SW480 (cell line): Measurements from ENCODE around the gene TLE1.
"Not testable (repeated sequence)": the region's sequence is repeated elsewhere in the genome, so short reads cannot be mapped to it uniquely, and the experiment has no call there.

Experiments
- DNase-seq: peaks from one replicate; pipeline ENCODE4 v3.0.0-alpha.2; 2016; ENCODE audit warnings: low spot score

The TLE1 gene

DNA sequence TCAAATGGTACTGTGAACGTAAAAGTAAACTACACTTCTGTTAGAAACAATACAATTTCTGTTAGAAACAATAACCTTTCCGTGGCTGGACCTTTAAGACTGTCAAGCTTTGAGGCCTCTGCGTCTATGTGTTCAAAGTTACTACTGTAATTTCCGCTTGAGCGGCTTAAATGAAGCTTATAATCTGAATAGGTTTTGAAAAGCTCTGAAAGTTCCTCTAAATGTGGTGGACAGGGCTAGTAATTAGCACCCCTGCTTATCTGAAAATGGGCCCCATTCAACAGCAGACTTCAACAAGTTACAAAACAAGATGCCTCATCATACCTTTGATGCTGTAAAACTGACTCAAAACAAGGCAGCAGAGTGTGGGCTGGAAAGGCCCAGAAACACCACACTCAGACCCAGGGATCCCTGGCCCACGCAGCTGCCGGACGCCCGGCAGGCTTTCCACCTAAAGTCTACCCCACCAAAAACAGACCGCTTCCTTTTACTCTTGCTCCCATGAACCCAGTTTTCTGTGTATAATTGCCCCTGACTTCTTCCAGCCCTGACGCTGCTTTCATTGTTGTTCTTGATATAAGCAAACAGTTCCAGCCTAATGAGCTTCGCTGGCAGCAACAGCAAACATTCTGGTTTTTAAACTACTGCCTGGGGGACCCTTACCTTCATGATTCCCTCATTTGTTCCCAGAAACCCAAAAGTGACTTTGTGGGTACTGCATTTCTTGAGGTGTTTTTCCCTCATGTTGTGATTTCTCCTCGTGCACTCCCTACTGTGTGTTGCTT is 66.7 kb downstream of the TLE1 start:
- DNase-seq, result no peak

DNA sequence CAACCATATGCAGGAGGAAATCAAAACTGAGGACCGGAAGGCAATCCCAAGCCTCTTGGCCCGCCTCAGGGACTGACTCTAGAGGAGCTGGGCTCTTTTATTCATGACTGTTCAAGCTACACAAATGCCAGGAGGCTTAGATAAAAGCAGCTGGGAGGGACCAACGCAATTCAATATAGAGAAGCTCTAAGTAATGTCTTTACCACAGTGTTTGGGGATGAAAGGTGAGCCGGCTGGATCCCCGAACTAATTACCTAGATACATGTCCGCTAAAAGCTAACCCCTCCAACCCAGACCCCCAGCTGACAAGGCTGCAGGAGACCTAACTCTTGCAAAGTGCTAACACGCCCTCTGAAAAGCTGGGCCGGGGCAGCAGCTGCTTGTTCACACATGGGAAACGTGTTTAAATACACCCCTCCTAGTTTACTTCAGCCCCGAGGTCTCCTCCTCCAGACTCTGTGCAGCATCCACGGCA is 67.5 kb downstream of the TLE1 start:
- no peak for DNase-seq

DNA sequence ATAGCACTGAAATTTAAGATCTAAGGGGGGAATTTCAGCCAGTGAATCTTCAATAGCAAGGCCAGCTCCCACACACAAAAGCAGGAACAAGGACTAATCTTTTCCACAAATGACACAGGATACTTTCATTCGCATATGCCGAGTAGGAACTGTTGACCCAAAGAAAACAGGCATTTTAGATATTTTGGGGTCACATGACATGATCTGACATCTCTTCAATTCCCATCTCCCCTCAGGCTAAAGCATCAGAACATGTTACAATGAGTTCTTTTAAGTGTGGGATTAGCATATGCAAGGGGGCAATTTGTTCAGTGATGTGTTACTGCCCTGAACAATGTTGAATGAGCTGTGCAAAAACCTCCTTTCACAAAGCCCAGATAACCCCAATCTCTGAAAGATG is 68.2 kb downstream of the TLE1 start:
- DNase-seq, result no peak

DNA sequence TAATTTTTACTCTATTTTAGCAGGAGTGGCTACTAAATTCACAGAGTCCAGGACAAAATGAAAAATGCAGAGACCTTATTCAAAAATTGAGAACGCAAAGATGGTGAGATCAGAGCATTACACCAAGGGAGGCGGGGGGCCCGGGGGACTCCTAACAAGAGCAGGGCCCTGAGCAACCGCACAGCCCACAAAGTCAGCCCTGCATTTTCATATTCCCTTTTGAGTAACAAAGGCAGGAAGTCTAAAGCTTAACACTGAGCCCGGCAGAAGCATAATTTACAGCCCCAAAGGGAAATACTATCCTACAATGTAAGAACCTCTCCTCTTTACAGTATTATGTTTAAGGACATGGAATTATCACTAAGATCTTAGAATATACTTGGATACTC is 69.4 kb downstream of the TLE1 start:
- no peak for DNase-seq

DNA sequence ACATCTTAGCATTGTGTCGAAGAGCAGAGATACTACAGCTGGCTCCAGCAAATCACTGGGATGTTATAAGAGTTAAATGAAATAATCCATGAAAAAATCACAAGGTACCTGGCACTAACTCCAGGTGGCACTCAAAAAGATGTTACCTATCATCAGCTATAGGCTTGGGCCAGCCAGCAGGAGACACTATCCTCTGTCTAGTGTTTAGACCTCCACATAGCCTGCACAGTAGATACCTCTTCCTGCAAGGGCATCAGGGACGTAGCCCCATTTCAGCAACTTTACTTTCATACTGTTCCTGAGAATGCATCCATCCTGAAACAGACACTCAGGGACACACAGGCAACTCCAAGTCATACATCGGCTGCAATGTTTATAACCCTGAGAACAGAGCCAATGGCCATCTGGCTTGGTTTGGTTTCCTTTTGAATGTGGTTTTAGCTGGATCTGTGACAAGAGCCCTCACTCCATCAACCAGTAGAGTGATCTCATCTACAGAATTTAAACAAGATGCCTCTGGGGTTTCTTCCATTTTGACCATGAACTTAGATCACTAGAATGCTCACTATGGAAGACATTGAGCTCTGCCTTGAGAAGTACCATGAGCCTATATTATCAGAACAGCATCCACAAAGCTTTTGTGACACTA is 69.9 kb downstream of the TLE1 start:
- no peak for DNase-seq

DNA sequence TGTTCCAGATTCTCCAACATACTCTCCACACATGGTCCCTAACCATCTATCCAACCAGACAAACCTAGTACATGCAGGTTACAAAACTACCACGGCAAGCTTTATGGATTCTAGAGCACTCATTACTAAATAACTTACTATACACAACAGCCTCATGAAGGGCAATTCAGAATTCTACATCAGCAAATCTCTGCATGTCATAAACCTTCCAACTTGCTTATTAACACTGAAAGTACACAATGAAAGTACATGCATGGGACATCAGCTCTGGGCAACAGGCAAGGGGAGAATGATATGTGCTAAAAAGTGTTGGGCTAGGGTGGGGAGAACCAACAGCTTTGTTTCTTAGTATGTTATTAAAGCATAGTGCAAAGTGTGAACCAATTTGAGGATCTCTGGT is 70.4 kb downstream of the TLE1 start:
- DNase-seq, result no peak

DNA sequence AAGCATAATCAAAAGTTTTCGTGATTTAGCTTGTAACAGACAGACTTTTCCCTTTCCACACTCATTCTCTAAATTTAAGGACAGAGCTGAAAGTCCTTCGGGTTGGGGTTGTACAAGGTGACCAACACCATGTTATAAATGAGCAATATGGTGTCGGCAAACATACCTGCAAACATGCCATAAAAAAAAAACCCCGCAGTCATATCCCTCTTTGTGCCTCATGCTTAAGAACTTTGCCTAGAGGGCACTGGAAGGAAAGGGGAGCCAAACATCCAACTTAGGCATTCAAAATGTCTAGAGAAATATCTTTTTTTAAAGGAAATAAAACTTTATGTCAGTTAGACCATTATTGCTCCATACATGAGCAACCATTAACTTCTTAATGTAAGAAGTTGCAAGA is 73.2 kb downstream of the TLE1 start:
- no peak for DNase-seq

DNA sequence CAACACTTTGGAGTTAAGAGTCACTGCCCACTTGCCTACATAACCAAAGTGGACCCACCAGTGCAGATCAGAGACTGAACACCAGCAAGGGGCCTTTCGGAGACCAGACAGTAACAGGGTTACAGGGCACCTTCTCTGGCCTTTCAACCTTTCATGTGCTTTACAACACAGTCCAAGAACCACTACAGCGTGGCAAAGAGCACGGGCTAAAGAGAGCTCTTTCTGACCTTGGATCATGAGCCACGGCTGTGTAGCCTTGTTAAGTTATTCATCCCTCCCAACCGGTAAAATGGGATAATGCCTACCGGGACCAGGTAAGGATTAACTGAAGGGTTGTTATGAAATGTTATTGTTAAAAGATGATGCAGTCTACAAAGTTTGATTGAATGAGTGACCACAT is 75.0 kb downstream of the TLE1 start:
- DNase-seq, result no peak

DNA sequence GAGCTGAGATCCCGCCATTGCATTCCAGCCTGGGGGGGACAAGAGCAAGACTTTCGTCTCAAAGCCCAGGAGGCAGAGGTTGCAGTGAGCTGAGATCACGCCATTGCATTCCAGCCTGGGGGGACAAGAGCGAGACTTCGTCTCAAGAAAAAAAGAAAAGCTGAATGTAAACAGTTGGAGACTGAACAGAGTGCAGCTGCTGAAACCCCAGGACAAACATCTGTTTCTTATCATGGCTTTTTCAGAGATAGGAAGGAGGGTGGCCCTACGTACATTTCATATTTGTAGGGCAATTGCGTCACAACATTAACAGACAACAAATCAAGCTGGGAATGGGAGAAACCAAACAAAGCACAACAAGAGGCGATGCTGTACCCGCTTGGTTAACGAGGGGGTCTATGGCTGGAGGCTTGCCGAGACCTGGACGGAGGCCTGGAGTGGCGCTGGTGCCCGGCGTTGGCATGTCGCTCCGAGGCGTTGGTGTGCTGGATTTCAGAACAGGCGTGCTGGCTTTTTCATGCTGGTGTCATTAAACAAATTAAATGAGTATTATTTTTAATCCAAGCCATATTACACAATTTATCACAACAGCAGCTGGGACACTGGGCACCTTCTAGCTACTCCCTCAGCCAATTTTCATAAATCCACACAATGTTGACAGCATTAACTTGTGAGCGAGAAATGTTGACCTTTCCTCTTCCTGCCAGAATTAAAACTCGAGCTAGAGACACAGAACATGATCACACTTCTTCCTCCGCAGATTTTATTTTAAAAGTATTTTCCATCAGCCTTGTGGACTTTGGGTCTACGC is 76.1 kb downstream of the TLE1 start:
- no peak for DNase-seq

DNA sequence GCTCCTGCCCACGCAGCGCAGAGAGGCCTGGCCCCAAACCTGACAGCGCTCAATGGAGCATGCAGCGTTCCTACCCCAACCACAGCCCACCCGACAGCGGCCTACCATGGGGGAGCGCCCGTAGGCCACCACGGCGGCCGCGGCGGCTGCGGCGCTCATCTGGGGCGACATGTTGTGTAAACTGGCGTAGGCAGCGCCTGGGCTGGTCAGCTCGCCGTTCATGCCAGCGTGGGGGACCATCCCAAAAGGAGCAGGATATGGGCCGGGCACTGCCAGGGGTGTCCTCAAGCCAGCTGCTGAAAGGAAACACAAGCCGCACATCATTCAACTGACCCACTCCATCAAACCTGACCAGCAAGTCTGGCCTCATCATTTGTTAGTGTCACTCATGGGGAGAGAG is 77.7 kb downstream of the TLE1 start:
- no peak for DNase-seq

DNA sequence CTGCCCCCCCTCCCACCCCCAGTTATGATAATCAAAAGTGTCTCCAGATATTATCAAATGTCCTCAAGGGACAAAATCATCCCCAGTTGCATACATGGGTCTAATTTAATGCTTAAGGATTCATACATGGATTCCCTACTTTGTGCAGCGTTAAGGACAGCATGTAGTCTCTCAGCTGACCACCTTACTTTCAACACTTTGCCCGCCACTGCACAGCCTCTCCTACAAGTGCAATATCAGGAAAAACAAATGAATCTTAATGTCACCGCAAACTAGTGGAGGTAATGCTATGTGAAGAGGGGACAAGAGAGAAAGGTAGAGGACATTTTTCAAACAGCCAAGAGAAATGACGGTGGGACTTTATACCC is 78.6 kb downstream of the TLE1 start:
- DNase-seq, result no peak

DNA sequence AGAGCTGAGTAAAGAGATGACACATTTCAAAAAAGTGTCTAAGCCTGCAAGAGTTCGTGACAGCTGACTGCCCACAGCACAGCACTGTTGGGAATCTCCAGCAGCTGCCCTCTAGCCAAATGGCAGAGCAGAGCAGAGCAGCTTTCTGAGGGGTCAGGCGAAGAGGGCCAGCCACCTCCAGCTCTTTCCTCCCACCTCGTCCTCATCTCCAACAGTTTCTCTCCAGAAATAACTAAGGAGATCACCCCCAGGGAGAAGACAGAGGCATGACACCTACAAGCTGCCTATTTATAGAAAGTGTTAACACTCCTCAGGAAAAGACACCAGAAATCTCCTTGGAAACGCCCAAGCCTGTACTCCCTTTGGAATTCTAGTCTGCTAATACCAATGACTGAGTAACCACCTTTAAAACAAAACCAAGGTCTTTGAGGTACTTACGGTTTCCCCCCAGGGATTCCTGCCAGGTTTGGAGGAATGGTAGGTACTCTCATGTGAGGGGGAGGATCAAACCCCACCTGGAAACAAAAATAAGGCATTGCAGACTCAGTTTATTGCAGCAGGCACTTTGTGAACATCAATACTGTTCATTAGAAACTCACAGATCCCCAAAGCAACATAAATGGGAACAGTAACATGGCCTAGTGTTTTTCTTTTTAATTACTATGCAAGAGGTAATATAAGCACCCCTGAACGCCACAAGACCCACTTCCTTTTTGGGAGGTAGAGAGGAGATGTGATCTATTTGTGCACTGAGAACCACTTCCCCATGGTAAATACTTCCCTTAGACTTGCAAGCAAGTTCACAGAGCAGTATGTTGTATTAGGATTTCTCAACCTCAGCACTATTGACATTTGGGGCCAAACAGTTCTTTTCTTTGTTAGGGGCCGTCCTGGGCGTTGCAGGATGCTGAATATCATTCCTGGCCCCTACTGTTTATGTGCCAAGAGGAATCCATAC is 79.3 kb downstream of the TLE1 start:
- no peak for DNase-seq

DNA sequence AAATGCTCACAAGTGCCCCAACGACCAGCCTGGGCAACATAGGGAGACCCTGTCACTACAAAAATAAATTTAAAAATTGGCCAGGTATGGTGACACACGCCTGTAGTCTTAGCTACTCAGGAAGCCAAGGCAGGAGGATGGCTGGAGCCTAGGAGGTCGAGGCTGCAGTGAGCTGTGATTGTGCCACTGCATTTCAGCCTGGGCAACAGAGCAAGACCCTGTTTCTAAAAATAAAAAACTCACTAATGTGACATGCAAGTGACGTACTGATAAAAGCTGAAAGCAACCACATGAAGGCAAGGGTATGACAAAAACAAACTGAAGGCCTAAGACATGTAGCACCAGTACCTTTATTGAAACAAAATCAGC is 81.1 kb downstream of the TLE1 start:
- DNase-seq, result no peak

DNA sequence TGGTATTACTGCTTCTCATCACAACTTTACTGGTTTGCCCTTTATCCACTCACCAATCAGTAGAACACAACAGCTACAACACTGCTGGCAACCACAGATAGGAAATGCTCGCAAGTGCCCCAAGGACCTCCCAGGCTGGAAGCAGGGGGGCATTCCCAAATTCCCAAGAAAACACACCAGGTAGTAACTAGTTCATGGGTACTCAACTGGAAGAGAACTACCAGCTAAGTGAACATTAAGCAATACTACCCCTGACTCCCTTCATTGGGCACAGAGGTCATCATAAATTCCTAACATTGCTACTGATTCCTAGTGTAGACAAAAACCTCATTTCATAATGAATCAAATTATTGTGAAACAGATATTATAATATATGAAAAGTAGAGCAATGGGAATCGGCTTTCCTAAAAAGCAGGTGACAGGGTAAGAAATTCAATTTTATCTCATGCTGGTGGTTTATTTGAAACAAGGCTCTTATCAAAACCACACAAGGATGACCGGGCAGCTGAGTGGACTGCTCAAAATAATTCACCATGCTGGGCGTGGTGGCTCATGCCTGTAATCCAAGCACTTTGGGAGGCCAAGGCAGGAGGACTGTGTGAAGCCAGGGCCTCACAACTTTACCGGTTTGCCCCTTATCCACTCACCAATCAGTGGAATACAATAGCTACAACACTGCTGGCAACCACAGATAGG is 81.6 kb downstream of the TLE1 start:
- no peak for DNase-seq

DNA sequence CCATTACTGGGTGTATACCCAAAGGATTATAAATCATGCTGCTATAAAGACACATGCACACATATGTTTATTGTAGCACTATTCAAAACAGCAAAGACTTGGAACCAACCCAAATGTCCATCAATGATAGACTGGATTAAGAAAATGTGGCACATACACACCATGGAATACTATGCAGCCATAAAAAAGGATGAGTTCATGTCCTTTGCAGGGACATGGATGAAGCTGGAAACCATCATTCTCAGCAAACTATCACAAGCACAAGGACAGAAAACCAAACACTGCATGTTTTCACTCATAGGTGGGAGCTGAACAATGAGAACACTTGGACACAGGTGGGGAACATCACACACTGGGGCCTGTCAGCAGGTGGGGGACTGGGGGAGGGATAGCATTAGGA is 83.1 kb downstream of the TLE1 start:
- not testable (repeated sequence) for DNase-seq

DNA sequence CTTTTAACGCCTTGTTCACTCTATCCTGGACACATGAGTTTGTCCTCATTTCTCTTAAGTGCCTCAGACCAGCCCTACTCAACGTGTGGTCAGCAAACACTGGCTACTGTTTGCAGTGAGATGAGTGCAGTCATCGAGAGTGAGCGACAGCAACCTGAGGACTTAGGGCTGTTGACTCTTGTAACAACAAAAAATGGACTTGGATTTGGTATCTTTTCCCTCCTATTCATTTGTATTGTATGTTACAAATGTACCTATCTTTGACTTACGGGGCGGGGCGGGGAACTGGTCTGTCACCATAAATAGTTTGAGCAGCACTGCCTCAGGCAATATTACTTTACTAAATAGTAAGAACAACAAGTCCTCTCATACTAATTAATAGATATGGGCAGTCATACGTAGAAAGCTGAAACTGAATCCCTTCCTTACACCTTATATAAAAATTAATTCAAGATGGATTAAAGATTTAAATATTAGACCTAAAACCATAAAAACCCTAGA is 84.1 kb downstream of the TLE1 start:
- no peak for DNase-seq

DNA sequence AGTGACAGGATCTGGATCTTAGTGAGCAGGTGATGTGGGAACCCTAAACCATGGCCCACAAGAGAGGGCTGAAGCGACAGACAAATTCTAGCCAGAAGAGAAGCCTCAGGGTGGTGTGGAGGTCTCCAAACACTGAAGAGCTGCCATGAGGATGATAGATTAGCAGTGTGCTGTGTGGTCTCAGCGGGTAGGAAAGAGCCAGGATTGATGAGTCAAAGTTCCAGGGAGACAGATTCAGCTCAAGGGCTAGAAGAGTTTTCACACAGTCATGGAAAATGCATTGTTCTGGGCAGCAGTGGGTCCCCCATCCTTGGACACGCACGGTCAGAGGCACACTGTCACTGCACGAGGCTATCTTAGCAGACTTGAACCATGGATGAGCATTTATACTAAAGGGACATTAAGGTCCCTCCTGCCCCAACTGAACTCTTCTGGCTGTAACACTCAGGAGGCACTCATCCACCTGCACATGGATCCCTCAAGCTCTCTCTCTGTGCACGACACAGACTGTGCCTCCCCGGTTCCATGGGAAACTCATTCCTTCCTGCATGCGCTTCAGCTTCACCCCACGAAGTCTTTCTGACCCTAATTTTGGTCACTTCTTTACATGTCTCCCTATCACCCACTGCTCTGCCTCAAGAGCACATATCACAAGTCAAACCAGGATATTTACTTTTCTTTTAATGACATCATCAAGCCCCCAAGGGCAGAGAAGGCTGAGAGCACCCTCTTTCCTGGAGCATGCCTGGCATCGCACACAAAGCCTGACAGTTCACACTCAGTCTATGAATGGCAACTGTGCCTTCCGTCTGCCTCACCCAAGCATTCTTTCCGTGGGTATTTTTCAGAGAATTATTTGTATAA is 84.8 kb downstream of the TLE1 start:
- no peak for DNase-seq

DNA sequence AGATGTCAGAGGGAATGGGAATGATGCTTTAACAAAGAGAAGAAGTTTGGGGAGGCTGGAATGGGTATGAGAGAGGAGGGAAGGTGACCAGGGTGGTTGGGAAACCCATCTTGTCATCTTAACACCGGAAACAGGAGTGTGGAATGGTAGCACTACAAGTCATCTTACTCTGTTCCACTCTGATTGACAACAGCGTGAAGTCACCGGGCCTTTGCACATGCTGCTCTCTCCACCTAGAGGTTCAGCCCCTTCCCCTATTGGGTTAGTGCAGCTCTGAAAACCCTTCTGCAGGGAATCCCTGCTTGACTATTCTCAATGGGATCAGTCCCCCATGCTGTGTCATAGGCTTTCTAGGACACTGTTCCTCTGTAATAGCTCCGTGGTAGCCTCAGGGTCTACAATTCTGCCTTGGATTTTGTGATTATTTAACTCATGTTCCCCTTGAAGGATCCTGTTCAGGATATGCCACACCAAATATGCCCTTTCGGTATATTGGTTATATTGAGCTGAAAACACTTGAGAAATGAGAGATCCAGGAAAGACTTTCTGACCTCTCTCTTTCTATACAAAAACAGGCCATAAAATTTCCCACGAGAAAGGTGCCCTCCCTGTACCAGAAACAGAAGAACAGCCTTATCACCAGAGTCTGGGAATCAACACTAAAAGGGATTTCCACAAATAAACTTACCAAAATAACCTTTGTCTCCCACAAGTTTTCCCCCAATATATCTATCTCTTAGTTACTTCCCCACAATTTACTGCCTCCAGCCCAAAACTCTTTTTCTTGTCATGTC is 86.3 kb downstream of the TLE1 start:
- no peak for DNase-seq
